HG03571 (cell line): ENCODE results near the gene SIK1.
A peak's percentile ranks its signal among the peaks of the same experiment; 100 is the strongest.
"Not testable (repeated sequence)": the region's sequence is repeated elsewhere in the genome, so short reads cannot be mapped to it uniquely, and the experiment has no call there.

Experiments
- ATAC-seq: cut with Tn5 transposase; IDR thresholded peaks from one replicate; pipeline ENCODE4 v1.9.1; 2021; ENCODE audit not compliant: unreplicated experiment

SIK1 gene

GRCh38 chr21:43398000-43398399, 28.9 kb downstream of the SIK1 start:
- not testable (repeated sequence) for ATAC-seq

GRCh38 chr21:43397439-43397808, 29.5 kb downstream of the SIK1 start:
- ATAC-seq = not testable (repeated sequence)

GRCh38 chr21:43396788-43397438, 30.0 kb downstream of the SIK1 start:
- not testable (repeated sequence) for ATAC-seq

GRCh38 chr21:43383351-43383750, 43.6 kb downstream of the SIK1 start:
- ATAC-seq = not testable (repeated sequence)

- ATAC-seq = not testable (repeated sequence)
Observed at GRCh38 chr21:43382902-43383301, 44.0 kb downstream of the SIK1 start.

- peak; percentile 44 for ATAC-seq
Observed at GRCh38 chr21:43380852-43381533, 45.9 kb downstream of the SIK1 start.

GRCh38 chr21:43380337-43380736, 46.6 kb downstream of the SIK1 start:
- ATAC-seq = not testable (repeated sequence)

- not testable (repeated sequence) for ATAC-seq
Observed at GRCh38 chr21:43379626-43380122, 47.3 kb downstream of the SIK1 start.

- no peak for ATAC-seq
Observed at GRCh38 chr21:43376478-43376882, 50.5 kb downstream of the SIK1 start.

GRCh38 chr21:43375837-43376477, 51.0 kb downstream of the SIK1 start:
- no peak for ATAC-seq

- ATAC-seq = no peak
Observed at GRCh38 chr21:43375006-43375836, 51.7 kb downstream of the SIK1 start.

GRCh38 chr21:43374228-43374885, 52.6 kb downstream of the SIK1 start:
- ATAC-seq = no peak

GRCh38 chr21:43373362-43374227, 53.3 kb downstream of the SIK1 start:
- ATAC-seq = no peak

GRCh38 chr21:43372663-43373361, 54.1 kb downstream of the SIK1 start:
- ATAC-seq = no peak

GRCh38 chr21:43371786-43372185, 55.1 kb downstream of the SIK1 start:
- no peak for ATAC-seq

GRCh38 chr21:43370888-43371570, 55.9 kb downstream of the SIK1 start:
- no peak for ATAC-seq

- no peak for ATAC-seq
Observed at GRCh38 chr21:43370091-43370658, 56.8 kb downstream of the SIK1 start.

GRCh38 chr21:43369596-43370090, 57.3 kb downstream of the SIK1 start:
- no peak for ATAC-seq
